ENCODE measurements around the gene SPEF2.

SPEF2 gene

GRCh38 chr5:35785601-35786085, 168.0 kb downstream of the SPEF2 start:
- DNase-seq (ENCODE audit: low read depth) = no peak

- no peak for DNase-seq (ENCODE audit: low read depth)
Observed at GRCh38 chr5:35788724-35789123, 171.1 kb downstream of the SPEF2 start.

GRCh38 chr5:35789732-35790456, 172.2 kb downstream of the SPEF2 start:
- DNase-seq (ENCODE audit: low read depth) = no peak

GRCh38 chr5:35790457-35790822, 172.8 kb downstream of the SPEF2 start:
- DNase-seq (ENCODE audit: low read depth) = no peak

- DNase-seq (ENCODE audit: low read depth) = no peak
Observed at GRCh38 chr5:35794328-35794619, 176.6 kb downstream of the SPEF2 start.

GRCh38 chr5:35794684-35795375, 177.2 kb downstream of the SPEF2 start:
- DNase-seq (ENCODE audit: low read depth) = no peak

- no peak for DNase-seq (ENCODE audit: low read depth)
Observed at GRCh38 chr5:35799181-35799580, 181.5 kb downstream of the SPEF2 start.

GRCh38 chr5:35799753-35800152, 182.1 kb downstream of the SPEF2 start:
- no peak for DNase-seq (ENCODE audit: low read depth)

- DNase-seq (ENCODE audit: low read depth) = no peak
Observed at GRCh38 chr5:35803191-35803651, 185.6 kb downstream of the SPEF2 start.

- DNase-seq (ENCODE audit: low read depth) = no peak
Observed at GRCh38 chr5:35804201-35804653, 186.6 kb downstream of the SPEF2 start.

GRCh38 chr5:35804841-35805240, 187.2 kb downstream of the SPEF2 start:
- no peak for DNase-seq (ENCODE audit: low read depth)

- no peak for DNase-seq (ENCODE audit: low read depth)
Observed at GRCh38 chr5:35810601-35811000, 192.9 kb downstream of the SPEF2 start.

GRCh38 chr5:35811108-35811741, 193.6 kb downstream of the SPEF2 start:
- DNase-seq (ENCODE audit: low read depth) = peak; percentile 26

- DNase-seq (ENCODE audit: low read depth) = no peak
Observed at GRCh38 chr5:35813521-35813920, 195.9 kb downstream of the SPEF2 start.

GRCh38 chr5:35815089-35815936, 197.7 kb downstream of the SPEF2 start:
- no peak for DNase-seq (ENCODE audit: low read depth)

- DNase-seq (ENCODE audit: low read depth) = no peak
Observed at GRCh38 chr5:35816881-35817521, 199.3 kb downstream of the SPEF2 start.

GRCh38 chr5:35819026-35819425, 201.4 kb downstream of the SPEF2 start:
- DNase-seq (ENCODE audit: low read depth) = no peak

GRCh38 chr5:35819668-35820067, 202.0 kb downstream of the SPEF2 start:
- DNase-seq (ENCODE audit: low read depth) = no peak

GRCh38 chr5:35820735-35821134, 203.1 kb downstream of the SPEF2 start:
- no peak for DNase-seq (ENCODE audit: low read depth)

GRCh38 chr5:35821513-35821912, 203.8 kb downstream of the SPEF2 start:
- no peak for DNase-seq (ENCODE audit: low read depth)

GRCh38 chr5:35822511-35822910, 204.8 kb downstream of the SPEF2 start:
- DNase-seq (ENCODE audit: low read depth) = no peak

Data from non-pigmented ciliary epithelial cell (primary cell).